Measurements from ENCODE around the gene CADPS.

CADPS gene

GRCh38 chr3:62774221-62774620 lies 101.0 kb downstream of the CADPS start:
- Histone ChIP-seq H3K9ac (ENCODE audit: insufficient read length, low read depth) (no peak overlapping the region), H3K36me3 (ENCODE audit: insufficient read depth, insufficient read length, low read length) (no peaks in the 10 kb centered on the region), H3K27me3 (ENCODE audit: insufficient read depth, insufficient read length) (no peaks in the 10 kb centered on the region), H3K9me3 (ENCODE audit: insufficient read depth, low read length) (no peaks in the 10 kb centered on the region), H3K4me3 (ENCODE audit: insufficient read length, low read depth) (no peak overlapping the region), H3K4me1 (ENCODE audit: insufficient read depth, insufficient read length) (no peaks in the 10 kb centered on the region)
- no peak for DNase-seq (ENCODE audit: low read depth, low spot score)
- TF ChIP-seq YY1 (IDR thresholded peaks at IDR 0.05; ENCODE audit: insufficient read depth, insufficient read length) (no peak), ZNF274 (IDR thresholded peaks at IDR 0.05; ENCODE audit: low read depth, low read length) (no peak), SUZ12 (IDR thresholded peaks at IDR 0.05; ENCODE audit: extremely low read depth, insufficient read depth, insufficient read length) (no peak)

GRCh38 chr3:62771331-62772072 lies 103.7 kb downstream of the CADPS start:
- H3K36me3 ChIP-seq (ENCODE audit: insufficient read depth, insufficient read length, low read length), result no peaks in the 10 kb centered on the region
- H3K4me1 ChIP-seq (ENCODE audit: insufficient read depth, insufficient read length), result no peaks in the 10 kb centered on the region
- no peak overlapping the region for H3K4me3 ChIP-seq (ENCODE audit: insufficient read length, low read depth)
- no peaks in the 10 kb centered on the region for H3K9me3 ChIP-seq (ENCODE audit: insufficient read depth, low read length)
- DNase-seq (ENCODE audit: low read depth, low spot score), result no peak
- TF ChIP-seq ZNF274 (IDR thresholded peaks at IDR 0.05; ENCODE audit: low read depth, low read length) (no peak), SUZ12 (IDR thresholded peaks at IDR 0.05; ENCODE audit: extremely low read depth, insufficient read depth, insufficient read length) (no peak), YY1 (IDR thresholded peaks at IDR 0.05; ENCODE audit: insufficient read depth, insufficient read length) (no peak)
- H3K27me3 ChIP-seq (ENCODE audit: insufficient read depth, insufficient read length), result no peaks in the 10 kb centered on the region
- no peak overlapping the region for H3K9ac ChIP-seq (ENCODE audit: insufficient read length, low read depth)

- no peak for TF ChIP-seq YY1 (IDR thresholded peaks at IDR 0.05; ENCODE audit: insufficient read depth, insufficient read length)
- TF ChIP-seq ZNF274 (IDR thresholded peaks at IDR 0.05; ENCODE audit: low read depth, low read length), result no peak
- no peak for TF ChIP-seq SUZ12 (IDR thresholded peaks at IDR 0.05; ENCODE audit: extremely low read depth, insufficient read depth, insufficient read length)
- H3K9me3 ChIP-seq (ENCODE audit: insufficient read depth, low read length), result no peaks in the 10 kb centered on the region
- no peak overlapping the region for H3K4me3 ChIP-seq (ENCODE audit: insufficient read length, low read depth)
- no peaks in the 10 kb centered on the region for H3K4me1 ChIP-seq (ENCODE audit: insufficient read depth, insufficient read length)
- H3K9ac ChIP-seq (ENCODE audit: insufficient read length, low read depth), result no peak overlapping the region
- no peaks in the 10 kb centered on the region for H3K36me3 ChIP-seq (ENCODE audit: insufficient read depth, insufficient read length, low read length)
- no peaks in the 10 kb centered on the region for H3K27me3 ChIP-seq (ENCODE audit: insufficient read depth, insufficient read length)
- DNase-seq (ENCODE audit: low read depth, low spot score), result no peak
Measured at GRCh38 chr3:62768896-62769295, 106.3 kb downstream of the CADPS start.

- no peak overlapping the region for H3K9ac ChIP-seq (ENCODE audit: insufficient read length, low read depth)
- H3K4me1 ChIP-seq (ENCODE audit: insufficient read depth, insufficient read length), result no peaks in the 10 kb centered on the region
- no peak overlapping the region for H3K4me3 ChIP-seq (ENCODE audit: insufficient read length, low read depth)
- H3K9me3 ChIP-seq (ENCODE audit: insufficient read depth, low read length), result no peaks in the 10 kb centered on the region
- DNase-seq (ENCODE audit: low read depth, low spot score), result no peak
- H3K27me3 ChIP-seq (ENCODE audit: insufficient read depth, insufficient read length), result no peaks in the 10 kb centered on the region
- no peak for TF ChIP-seq ZNF274 (IDR thresholded peaks at IDR 0.05; ENCODE audit: low read depth, low read length)
- TF ChIP-seq SUZ12 (IDR thresholded peaks at IDR 0.05; ENCODE audit: extremely low read depth, insufficient read depth, insufficient read length), result no peak
- no peak for TF ChIP-seq YY1 (IDR thresholded peaks at IDR 0.05; ENCODE audit: insufficient read depth, insufficient read length)
- H3K36me3 ChIP-seq (ENCODE audit: insufficient read depth, insufficient read length, low read length), result no peaks in the 10 kb centered on the region
Measured at GRCh38 chr3:62761711-62762110, 113.5 kb downstream of the CADPS start.

GRCh38 chr3:62761311-62761710 lies 113.9 kb downstream of the CADPS start:
- Histone ChIP-seq H3K9ac (ENCODE audit: insufficient read length, low read depth) (no peak overlapping the region), H3K9me3 (ENCODE audit: insufficient read depth, low read length) (no peaks in the 10 kb centered on the region), H3K4me1 (ENCODE audit: insufficient read depth, insufficient read length) (no peaks in the 10 kb centered on the region), H3K36me3 (ENCODE audit: insufficient read depth, insufficient read length, low read length) (no peaks in the 10 kb centered on the region), H3K27me3 (ENCODE audit: insufficient read depth, insufficient read length) (no peaks in the 10 kb centered on the region), H3K4me3 (ENCODE audit: insufficient read length, low read depth) (no peak overlapping the region)
- no peak for DNase-seq (ENCODE audit: low read depth, low spot score)
- TF ChIP-seq ZNF274 (IDR thresholded peaks at IDR 0.05; ENCODE audit: low read depth, low read length), result no peak
- TF ChIP-seq YY1 (IDR thresholded peaks at IDR 0.05; ENCODE audit: insufficient read depth, insufficient read length), result no peak
- TF ChIP-seq SUZ12 (IDR thresholded peaks at IDR 0.05; ENCODE audit: extremely low read depth, insufficient read depth, insufficient read length), result no peak

- H3K4me1 ChIP-seq (ENCODE audit: insufficient read depth, insufficient read length), result no peaks in the 10 kb centered on the region
- no peak overlapping the region for H3K4me3 ChIP-seq (ENCODE audit: insufficient read length, low read depth)
- no peaks in the 10 kb centered on the region for H3K36me3 ChIP-seq (ENCODE audit: insufficient read depth, insufficient read length, low read length)
- no peaks in the 10 kb centered on the region for H3K27me3 ChIP-seq (ENCODE audit: insufficient read depth, insufficient read length)
- TF ChIP-seq ZNF274 (IDR thresholded peaks at IDR 0.05; ENCODE audit: low read depth, low read length), result no peak
- TF ChIP-seq YY1 (IDR thresholded peaks at IDR 0.05; ENCODE audit: insufficient read depth, insufficient read length), result no peak
- no peak for TF ChIP-seq SUZ12 (IDR thresholded peaks at IDR 0.05; ENCODE audit: extremely low read depth, insufficient read depth, insufficient read length)
- no peak for DNase-seq (ENCODE audit: low read depth, low spot score)
- H3K9me3 ChIP-seq (ENCODE audit: insufficient read depth, low read length), result no peaks in the 10 kb centered on the region
- H3K9ac ChIP-seq (ENCODE audit: insufficient read length, low read depth), result no peak overlapping the region
Measured at GRCh38 chr3:62758296-62759066, 116.7 kb downstream of the CADPS start.

GRCh38 chr3:62757045-62757444 lies 118.2 kb downstream of the CADPS start:
- no peak for DNase-seq (ENCODE audit: low read depth, low spot score)
- TF ChIP-seq ZNF274 (IDR thresholded peaks at IDR 0.05; ENCODE audit: low read depth, low read length) (no peak), SUZ12 (IDR thresholded peaks at IDR 0.05; ENCODE audit: extremely low read depth, insufficient read depth, insufficient read length) (no peak), YY1 (IDR thresholded peaks at IDR 0.05; ENCODE audit: insufficient read depth, insufficient read length) (no peak)
- Histone ChIP-seq H3K36me3 (ENCODE audit: insufficient read depth, insufficient read length, low read length) (no peaks in the 10 kb centered on the region), H3K27me3 (ENCODE audit: insufficient read depth, insufficient read length) (no peaks in the 10 kb centered on the region), H3K4me1 (ENCODE audit: insufficient read depth, insufficient read length) (no peaks in the 10 kb centered on the region), H3K9ac (ENCODE audit: insufficient read length, low read depth) (no peak overlapping the region), H3K9me3 (ENCODE audit: insufficient read depth, low read length) (no peaks in the 10 kb centered on the region), H3K4me3 (ENCODE audit: insufficient read length, low read depth) (no peak overlapping the region)
